ENCODE measurements around the gene MARK3.
A peak's percentile ranks its signal among the peaks of the same experiment; 100 is the strongest.
"Not testable (repeated sequence)": the region's sequence is repeated elsewhere in the genome, so short reads cannot be mapped to it uniquely, and the experiment has no call there.

The MARK3 gene

DNA sequence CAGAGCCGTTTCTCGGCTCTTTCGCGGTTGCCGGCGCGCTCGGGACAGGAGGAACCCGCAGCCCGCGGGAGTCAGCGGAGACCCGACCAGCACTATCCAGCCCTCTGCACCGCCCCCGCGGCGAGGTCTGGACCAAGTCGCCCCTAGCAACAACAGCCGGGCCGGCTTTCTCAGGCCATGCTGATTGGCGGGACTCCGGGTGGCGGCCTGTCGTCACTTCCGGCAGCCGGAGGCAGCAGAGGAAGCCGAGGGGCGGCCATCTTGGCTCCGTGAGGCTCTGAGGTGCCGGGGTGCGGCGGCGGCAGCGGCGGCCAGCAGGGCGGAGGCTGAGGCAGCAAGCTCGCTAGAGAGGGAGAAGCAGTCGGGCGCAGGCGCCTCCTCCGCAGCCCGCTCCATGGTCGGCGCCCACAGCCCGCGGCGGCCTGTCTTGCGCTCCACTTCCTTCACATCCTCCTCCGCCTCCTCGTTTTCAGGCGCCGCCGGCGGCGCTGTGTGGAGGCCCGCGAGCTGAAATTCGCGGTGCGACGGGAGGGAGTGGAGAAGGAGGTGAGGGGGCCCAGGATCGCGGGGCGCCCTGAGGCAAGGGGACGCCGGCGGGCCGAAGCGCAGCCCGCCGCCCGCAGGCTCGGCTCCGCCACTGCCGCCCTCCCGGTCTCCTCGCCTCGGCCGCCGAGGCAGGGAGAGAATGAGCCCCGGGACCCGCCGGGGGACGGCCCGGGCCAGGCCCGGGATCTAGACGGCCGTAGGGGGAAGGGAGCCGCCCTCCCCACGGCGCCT is at the start of gene MARK3:
MARK3 (plus strand) TSS at position 264 of the 777 bp plus-strand sequence. CDS start 615 bp downstream, outside the sequence.
- peak; percentile 99 for DNase-seq

DNA sequence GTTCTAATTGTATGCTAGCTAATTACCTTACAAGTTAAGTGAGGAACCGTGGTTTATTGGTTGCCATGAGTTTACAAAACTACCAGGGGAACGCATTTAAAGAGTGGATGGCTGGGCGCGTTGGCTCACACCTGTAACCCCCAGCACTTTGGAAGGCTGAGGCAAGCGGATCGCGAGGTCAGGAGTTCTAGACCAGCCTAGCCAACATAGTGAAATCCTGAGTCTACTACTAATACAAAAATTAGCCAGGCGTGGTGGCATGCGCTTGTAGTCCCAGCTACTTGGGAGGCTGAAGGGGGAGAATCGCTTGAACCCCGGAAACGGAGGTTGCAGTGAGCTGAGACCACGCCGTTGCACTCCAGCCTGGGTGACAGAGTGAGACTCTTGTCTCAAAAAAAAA is 49.0 kb upstream of the MARK3 start:
- no peak for DNase-seq

DNA sequence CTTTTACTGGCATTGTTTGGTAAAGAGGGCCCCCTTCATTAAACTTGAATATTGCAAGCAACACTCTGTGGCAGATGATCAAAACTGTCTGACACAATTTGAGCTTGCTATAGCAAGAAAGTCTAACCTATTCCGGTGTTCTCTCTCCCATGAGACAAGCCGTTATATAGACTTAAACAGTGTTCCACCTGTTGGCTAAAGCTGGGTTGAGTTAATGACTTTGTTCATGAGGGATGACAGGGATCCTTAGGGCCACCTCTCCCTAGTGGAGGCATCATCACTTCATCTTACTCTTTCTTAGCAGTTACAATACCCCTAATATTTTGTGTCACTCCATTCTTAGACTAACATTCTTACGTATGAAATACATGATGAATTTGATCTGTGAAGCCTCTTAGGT is 47.4 kb upstream of the MARK3 start:
- DNase-seq: no peak

DNA sequence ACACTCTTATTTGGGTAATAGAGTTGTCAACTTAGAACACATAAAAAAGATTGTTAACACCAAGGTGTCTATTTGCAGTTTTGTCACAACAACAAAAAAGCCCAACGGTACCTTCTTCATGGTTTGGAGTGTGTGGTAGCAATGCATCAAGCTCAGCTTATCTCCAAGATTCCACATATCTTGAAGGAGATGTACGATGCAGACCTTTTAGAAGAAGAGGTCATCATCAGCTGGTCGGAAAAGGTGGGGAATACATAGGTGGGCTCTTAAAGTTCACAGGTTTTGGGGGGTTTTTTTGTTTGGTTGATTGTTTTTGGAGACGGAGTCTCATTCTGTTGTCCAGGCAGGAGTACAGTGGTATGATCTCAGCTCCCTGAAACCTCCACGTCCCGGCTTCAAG is 45.7 kb upstream of the MARK3 start:
- DNase-seq: no peak

DNA sequence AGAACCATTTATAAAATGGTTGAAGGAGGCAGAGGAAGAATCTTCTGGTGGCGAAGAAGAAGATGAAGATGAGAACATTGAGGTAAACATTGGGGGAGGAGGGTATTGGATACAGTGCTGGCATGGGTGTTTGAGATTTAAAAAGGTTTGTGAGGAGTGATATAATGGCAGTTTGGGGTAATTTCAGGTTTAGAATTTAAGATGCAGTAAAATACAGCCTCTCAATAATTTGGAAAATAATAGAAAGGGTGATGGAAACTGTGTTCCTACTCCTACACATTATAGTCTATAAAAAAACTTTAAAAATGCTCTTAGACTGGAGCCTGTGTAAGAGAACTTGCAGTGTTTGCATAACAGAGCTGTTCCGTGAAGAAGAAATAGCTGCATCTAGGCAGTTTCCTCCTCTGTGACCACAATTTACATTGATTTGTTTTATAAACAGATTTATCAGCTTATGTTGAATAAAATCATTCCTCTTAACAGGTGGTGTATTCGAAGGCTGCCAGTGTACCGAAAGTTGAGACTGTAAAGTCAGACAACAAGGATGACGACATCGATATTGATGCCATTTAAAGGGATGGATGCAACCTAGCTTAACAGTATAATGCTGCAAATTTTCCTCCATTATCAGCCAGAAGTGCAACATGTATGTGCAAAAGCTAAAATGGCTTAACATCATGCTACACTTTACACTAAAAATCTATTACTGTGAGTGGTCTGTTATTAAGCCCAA is 44.6 kb upstream of the MARK3 start:
- DNase-seq: no peak

DNA sequence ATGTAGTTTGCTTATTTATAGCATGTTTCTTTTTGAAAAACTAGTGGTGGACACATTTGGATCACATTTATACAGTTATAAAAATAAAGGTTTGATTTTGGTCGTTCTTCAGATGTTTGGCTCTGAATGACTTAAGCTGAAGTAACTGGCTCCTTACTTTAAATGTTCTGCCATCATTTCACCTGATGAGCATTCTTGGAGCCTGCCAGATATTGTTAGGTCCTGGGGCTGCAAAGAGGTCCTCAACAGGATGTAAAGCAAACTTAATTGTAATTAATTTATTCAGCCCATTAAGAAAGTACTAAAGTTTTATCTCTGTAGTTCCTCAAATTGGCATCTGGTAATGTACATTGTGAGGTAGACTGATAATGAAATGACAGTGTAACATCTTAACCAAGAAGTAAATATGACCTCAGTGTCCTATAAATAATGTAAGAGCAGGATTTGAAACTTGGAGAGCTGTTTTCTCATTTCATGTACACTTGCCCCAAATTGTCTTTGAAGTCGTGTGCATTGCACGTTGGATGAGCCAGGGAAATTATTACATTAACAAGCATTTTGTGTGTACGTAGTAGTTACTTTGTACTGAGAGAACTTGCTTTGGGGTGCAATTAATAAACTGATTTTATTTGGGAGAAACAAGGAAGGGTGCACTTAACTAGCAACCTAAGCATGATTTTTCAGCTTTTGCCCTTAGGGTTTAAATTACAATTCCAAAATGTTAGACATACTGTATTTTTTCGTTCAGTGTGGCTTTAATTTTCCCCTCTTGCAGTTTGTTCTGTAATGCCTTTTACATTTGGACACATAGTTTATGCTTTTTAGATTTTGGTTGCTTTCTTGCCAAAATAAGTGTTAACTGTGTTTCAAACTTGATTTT is 43.7 kb upstream of the MARK3 start:
- no peak for DNase-seq

DNA sequence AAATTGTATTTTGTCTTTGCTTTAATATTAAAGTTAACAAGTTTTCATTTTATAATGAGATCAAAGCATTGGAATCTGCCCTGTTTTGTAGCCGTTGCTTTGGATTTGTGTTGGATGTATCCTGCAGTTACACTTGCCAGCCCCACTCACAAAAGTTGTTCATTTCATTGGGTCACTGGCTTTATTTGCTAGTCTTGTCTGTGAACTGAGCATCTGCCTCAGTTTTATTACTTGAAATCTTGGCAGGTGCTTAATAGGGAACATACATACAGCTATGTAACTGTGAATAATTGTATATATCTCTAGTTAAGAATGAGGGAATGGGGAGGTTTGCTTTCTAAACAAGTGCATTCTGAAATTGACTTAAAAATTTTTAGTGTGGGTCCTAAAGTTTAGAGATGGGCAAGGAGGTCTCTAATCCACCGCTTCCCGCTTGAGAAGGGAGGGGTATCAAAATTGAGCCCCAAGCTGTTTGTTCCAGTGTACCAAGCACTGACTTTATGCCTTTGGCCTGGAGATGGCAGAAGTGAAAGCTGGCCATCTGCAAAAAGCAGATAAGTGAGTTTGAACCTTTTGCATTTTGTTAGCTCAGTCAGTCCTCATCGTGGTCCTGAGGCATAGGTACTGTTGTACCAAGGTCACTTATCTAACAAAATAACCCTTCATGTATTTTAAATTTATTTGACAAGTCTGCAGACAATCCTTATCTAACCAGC is 41.9 kb upstream of the MARK3 start:
- DNase-seq: no peak

DNA sequence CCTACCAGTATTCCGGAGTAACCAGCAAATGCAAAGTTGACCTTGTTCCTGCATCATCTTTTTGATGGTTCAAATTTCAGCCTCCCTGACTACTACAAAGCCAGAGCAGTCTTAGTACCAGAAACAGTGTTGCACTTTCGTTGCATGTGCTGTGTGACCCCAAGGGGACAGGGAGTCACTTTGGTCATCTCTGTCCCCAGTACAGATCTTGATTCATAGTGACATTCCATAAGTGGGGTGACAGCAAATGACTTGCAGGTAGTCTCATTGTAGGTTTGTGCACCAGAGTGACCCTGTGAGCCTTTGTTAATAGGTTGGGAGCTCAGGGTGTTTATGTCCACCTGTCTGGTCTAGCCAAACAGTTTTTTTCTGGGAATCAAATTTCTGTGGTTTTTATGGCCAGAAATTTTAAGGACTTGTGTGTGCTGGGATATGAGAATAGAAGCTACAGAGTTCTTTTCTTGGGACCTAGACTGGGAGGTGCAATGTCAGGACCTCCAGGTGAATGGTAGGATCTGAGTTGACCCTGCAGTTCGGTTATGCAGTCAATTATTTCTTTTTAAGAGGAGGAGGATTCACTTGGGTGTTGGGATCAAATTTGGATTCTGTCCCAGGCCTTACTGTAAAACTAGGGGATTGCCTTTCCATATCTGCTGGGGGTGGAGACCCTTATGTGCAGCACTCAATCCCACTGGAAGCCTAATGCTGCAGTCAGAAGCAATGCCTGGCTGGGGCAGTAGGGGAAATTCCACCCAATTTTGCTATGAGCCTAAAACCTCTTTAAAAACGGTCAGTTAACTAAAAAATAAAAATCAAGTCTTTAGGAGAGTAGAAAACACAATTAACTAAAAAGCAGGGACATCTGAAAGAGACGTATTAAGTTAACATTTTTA is 41.1 kb upstream of the MARK3 start:
- DNase-seq: no peak

DNA sequence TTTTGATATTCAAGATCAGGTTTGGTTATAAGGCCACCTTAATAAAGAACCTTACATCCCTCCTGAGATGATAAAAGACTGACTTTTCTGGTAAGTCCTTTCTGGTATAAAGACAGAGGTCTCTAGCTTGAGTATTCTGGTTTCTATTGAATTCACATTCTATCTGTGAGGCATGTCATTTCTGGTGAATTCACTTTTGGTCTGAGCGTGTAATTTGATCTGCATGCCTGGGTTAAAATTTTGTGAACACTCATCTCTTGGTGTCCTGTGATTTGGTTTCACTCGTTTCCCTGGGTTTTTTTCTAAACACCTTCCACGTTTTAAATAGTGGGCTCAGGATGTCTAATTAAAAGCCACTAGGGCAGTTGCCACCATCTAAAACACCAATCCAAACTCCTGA is 38.9 kb upstream of the MARK3 start:
- no peak for DNase-seq

DNA sequence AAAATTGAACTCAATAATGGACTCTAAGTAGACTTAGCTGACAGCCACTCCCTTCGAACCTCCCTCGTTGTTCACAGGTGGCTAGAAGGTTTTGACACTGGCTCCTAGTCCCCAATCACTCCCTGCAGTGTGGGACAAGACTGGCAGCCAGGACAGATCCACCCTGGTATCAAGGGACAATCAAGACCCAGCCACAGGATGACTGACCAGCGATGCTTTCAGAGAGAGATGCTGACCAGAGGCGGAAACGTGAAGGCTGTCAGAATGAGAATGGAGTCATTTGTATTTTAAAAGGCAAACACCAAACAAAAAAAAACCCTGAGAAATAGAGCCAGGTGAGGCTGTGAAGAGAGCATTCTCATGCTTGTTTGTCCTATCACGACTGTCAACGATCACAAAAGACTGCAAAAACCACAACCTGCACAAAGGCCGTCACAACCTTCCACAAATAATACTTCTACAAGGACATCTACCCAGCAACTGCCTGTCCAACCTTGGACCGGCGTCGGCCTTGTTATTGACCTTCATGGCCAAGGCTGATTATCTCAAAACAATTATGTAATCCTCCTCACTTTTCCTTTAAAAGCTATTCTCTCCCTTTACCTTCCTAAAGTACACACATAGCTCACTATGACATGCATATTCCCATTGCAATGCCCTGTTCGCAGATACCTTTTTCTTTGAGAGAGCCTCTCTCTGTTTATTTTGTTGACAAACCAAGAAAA is 38.0 kb upstream of the MARK3 start:
- DNase-seq: no peak

DNA sequence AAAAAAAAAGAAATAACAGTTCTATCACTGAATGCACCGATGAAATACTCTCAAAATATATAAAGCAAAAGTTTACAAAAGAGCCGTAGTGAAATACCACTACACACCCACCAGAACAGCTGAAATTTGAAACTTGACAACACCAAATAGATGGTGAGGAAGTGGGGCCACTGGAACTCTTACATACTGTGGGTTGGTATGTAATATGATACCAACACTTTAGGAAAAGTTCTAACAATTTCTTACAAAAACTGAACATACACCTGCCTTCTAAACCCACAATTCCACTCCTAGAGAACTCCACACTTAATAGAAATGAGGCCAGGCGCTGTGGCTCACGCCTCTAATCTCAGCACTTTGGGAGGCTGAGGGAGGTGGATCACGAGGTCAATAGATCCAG is 37.1 kb upstream of the MARK3 start:
- no peak for DNase-seq

DNA sequence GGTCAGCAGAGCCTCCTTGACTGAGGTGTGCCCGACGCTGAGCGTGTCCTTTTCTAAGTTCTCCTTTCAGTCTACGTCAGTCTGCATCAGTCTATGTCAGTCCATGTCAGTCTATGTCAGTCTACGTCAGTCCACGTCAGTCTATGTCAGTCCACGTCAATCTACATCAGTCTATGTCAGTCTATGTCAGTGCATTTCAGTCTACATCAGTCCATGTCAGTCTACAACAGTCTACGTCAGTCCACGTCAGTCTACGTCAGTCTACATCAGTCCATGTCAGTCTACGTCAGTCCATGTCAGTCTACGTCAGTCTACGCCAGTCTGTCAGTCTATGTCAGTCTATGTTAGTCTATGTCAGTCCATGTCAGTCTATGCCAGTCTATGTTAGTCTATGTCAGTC is 35.2 kb upstream of the MARK3 start:
- no peak for DNase-seq

DNA sequence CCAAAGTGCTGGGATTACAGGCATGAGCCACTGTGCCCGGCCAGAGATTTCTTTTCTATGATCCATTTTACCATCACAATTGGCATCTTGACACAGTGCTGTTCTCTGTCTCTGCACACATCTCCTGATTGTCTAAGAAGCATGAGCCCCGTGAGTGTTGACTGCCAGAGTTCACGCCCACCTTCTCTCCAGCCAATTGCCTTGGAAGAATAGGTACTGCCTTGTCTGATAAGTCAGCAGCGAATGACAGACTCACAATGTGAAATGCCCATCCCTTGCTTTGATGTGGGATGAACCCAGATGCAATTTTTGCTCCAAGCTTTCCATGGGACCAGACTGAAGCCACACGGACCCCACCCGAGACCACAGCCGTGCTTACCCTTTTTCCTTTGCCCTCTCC is 31.9 kb upstream of the MARK3 start:
- DNase-seq: no peak

DNA sequence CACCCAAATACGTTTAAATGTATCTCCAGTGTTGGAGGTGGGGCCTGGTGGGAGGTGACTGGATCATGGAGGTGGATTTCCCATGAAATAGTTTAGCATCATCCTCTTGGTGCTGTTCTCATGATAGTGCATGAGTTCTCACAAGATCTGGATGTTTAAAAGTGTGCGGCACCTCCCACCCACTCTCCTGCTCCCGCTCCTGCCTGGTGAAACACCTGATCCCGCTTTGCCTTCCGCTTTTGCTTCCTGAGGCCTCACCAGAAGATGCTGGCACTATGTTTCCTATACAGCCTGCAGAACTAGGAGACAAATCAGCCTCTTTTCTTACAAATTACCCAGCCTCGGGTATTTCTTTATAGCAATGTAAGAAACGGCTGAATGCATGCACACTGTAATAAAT is 31.1 kb upstream of the MARK3 start:
- no peak for DNase-seq

DNA sequence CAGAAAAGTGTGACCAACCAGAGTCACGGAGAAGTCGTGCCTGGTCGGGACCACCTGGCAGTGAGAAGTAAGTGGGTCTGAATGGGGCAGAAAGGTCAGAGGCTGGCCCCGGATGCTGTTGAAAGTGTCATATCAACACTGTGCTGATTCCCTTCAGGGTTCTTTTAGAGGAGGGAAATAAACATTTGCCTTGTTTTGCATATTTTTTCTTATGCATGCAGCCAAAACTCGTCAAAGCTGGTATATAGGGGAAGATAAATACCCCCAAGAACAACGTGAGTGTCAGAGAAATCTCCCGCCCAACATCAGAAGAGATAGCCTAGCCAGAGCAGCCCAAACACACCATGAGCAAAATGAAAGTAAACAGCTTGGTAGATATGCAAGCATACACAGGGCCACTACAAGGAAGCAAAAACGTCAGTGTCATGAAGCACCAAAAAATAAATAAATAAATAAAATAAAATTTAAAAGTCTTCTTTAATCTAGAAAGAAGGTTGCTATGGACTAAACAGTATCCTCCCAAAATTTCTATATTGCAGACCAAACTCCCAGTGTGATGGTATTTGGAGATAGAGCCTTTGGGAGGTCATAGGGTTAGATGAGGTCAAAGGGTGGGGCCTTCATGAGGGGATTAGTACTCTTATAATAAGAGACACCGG is 29.1 kb upstream of the MARK3 start:
- DNase-seq: no peak

DNA sequence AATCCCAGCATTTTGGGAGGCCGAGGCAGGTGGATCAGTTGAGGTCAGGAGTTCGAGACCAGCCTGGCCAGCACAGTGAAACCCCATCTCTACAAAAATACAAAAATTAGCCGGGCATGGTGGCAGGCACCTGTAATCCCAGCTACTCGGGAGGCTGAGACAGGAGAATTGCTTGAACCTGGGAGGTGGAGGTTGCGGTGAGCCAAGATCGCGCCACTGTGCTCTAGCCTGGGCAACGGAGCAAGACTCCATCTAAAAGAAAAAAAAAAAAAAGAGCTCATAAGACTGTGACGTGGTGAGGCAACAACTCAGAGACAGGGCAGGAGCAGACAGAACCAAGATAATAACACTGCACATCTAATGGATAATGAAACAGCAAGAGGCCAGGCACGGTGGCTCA is 27.7 kb upstream of the MARK3 start:
- DNase-seq: not testable (repeated sequence)

DNA sequence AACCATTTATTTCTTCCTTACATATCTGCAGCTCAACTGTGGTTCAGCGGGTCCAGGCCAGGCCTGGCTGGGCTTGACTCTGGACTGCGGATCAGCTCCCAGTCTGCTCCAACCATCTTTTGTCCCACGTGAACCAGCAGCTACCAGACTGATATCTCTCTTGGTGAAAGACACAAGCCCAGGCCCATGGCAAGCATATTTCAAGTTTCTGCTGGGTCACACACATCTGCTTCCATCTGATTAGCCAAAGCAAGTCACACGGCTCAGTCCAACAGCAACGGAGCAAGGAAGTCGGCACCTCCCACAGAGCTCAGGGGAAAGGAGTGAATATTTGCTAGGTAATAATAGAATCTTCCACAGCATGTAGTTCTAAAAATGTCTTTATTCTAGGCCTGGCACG is 24.7 kb upstream of the MARK3 start:
- DNase-seq: no peak

DNA sequence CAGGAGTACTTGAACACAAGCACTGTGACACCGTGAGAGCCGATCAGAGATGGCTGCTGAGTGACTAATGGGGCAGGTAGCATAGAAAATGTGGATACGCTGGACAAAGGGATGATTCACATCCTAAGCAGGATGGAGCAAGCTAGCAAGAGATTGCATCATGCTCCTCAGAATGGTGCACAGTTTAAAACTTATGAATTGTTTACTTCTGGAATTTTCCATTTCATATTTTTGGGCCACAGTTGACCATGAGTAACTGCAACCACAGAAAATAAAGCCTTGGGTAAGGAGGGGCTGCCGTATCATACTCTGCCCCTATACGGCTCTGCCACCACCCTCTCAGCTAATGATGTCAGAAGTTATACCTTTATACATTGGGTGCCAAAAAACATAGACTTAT is 23.3 kb upstream of the MARK3 start:
- peak; percentile 69 for DNase-seq

DNA sequence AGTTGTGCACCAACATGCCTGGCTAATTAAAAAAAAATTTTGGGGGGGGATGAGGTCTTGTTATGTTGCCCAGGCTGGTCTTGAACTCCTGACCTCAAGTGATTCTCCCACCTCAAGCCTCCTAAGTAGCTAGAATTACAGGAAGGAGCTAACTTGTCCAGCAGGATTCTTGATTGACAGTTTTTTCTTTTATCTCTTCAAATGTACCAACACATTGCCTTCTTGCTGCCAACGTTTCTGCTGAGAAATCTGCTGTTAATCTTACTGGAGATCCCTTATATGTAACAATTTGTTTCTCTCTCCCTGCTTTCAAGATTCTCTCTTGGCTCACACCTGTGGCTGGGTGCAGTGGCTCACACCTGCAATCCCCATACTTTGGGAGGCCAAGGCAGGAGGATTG is 22.4 kb upstream of the MARK3 start:
- no peak for DNase-seq

DNA sequence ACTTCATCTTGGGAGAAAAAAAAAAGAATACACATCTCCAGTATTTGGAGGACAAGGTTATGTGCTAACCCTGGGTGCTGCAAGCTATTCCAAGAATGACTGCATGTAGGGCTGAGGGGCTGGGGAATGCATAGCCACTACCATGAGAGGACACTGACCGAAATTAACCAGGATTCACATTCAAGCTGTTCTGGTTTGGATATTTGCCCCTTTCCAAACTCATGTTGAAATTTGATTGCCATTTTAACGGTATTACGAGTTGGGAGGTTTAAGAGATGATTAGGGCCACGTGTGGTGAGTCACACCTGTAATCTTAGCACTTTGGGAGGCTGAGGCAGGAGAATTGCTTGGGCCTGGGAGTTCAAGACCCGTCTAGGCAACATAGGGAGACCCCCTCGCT is 18.5 kb upstream of the MARK3 start:
- DNase-seq: no peak

DNA sequence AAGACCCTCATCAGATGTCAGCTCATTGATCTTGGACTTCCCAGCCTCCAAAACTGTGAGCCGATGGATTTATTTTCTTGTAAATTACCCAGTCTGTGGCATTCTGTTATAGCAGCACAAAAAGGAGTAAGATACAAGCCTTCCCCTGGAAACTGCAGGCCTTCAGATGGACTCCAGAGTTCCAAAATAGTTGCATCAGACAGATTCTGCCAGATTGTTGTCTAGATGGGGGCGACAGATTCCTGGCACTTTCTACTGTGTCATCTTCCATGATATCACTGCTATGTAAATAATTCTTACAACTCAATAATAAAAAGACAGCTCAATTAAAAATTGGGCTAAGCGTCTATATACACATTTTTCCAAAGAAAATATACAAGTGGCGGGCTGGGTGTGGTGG is 17.2 kb upstream of the MARK3 start:
- DNase-seq: no peak
